ENCODE results near the gene POU6F2. TPM values are rescaled to one million over a fixed set of nuclear protein-coding genes. Genes with fewer than 3 reads are reported as not detected.
"Not testable (repeated sequence)": the region's sequence is repeated elsewhere in the genome, so short reads cannot be mapped to it uniquely, and the experiment has no call there.

POU6F2 gene
- total RNA-seq, 1 donor from 2014 or later, result 0.04 TPM

DNA sequence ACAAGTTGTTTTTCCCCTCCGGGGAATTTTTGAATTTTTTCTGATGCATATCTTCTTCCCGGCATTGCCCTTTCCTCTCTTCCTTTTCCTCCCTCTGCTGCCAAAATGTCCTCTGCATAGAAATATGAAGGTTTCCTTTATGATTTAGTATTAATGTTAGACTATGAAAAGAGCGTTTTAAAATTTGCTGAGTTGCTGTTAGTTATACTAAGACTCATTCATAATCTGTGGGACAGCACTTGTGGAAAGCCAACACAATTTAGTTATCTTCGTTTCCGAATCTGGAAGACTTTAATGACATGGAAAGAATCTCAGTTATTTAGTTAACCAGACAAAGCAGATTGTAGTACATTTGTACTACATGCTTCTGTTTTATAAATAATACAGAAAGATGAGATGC is 25.0 kb downstream of the POU6F2 start:
- DNase-seq (ENCODE audit: low read depth), result no peak
- TF ChIP-seq, protein P1, sequence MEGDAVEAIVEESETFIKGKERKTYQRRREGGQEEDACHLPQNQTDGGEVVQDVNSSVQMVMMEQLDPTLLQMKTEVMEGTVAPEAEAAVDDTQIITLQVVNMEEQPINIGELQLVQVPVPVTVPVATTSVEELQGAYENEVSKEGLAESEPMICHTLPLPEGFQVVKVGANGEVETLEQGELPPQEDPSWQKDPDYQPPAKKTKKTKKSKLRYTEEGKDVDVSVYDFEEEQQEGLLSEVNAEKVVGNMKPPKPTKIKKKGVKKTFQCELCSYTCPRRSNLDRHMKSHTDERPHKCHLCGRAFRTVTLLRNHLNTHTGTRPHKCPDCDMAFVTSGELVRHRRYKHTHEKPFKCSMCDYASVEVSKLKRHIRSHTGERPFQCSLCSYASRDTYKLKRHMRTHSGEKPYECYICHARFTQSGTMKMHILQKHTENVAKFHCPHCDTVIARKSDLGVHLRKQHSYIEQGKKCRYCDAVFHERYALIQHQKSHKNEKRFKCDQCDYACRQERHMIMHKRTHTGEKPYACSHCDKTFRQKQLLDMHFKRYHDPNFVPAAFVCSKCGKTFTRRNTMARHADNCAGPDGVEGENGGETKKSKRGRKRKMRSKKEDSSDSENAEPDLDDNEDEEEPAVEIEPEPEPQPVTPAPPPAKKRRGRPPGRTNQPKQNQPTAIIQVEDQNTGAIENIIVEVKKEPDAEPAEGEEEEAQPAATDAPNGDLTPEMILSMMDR (IDR thresholded peaks at IDR 0.05; ENCODE audit: insufficient read depth, low read length, poor library complexity, severe bottlenecking), result no peak

DNA sequence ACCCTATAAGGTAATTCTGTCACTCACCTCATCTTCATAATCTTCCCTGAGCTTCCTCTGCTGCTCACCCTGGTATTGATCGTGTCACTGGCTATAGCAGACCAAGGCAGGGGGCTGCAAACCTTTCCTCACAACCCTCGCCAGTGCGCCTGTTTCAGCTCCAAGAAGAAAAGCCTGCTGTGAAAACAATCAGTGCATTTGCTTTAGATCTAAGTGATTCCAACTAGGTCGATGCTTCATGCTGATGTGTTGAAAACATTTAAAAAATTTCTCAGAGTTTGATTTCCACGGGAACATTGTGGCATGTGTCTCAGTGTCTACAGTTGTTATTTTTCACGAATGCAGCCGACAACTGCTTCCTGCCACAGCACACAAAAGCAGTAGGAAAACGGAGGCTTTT is 27.3 kb downstream of the POU6F2 start:
- Histone ChIP-seq H3K36me3 (ENCODE audit: control insufficient read depth, insufficient read depth, low read length) (no peaks in the 10 kb centered on the region), H3K4me3 (ENCODE audit: low read depth, low read length) (no peak overlapping the region), H3K27me3 (ENCODE audit: control insufficient read depth, insufficient read depth, low read length) (no peaks in the 10 kb centered on the region)
- TF ChIP-seq, protein P1 (IDR thresholded peaks at IDR 0.05; ENCODE audit: insufficient read depth, low read length, poor library complexity, severe bottlenecking), result no peak
- no peak for DNase-seq (ENCODE audit: low read depth)

More for the DNA sequence above, 25.0 kb downstream of the POU6F2 start:
- no peaks in the 10 kb centered on the region for H3K36me3 ChIP-seq (ENCODE audit: control insufficient read depth, insufficient read depth, low read length)
- H3K4me3 ChIP-seq (ENCODE audit: low read depth, low read length), result no peak overlapping the region
- H3K27me3 ChIP-seq (ENCODE audit: control insufficient read depth, insufficient read depth, low read length), result no peaks in the 10 kb centered on the region

DNA sequence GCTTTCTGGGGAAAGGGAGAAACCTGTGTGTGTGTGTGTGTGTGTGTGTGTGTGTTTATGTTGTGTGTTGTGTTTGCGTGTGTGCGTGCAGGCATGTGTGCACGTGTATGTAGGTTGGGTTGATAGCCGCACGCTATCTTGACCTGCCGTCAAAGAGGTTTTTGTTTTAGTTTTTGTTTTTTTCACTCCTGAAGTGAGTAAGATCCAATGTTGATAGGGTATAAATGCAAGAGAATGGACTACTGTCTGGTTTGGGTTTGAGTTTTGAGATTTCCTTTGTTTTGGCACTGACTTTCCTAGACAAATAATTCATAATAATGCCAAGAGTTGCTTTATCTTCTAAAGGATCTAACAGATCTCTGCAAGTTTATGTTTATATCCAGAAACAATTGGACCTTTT is 27.8 kb downstream of the POU6F2 start:
- no peak for DNase-seq (ENCODE audit: low read depth)
- TF ChIP-seq, protein P1 (IDR thresholded peaks at IDR 0.05; ENCODE audit: insufficient read depth, low read length, poor library complexity, severe bottlenecking), result no peak
- H3K27me3 ChIP-seq (ENCODE audit: control insufficient read depth, insufficient read depth, low read length), result no peaks in the 10 kb centered on the region
- H3K4me3 ChIP-seq (ENCODE audit: low read depth, low read length), result no peak overlapping the region
- H3K36me3 ChIP-seq (ENCODE audit: control insufficient read depth, insufficient read depth, low read length), result no peaks in the 10 kb centered on the region

DNA sequence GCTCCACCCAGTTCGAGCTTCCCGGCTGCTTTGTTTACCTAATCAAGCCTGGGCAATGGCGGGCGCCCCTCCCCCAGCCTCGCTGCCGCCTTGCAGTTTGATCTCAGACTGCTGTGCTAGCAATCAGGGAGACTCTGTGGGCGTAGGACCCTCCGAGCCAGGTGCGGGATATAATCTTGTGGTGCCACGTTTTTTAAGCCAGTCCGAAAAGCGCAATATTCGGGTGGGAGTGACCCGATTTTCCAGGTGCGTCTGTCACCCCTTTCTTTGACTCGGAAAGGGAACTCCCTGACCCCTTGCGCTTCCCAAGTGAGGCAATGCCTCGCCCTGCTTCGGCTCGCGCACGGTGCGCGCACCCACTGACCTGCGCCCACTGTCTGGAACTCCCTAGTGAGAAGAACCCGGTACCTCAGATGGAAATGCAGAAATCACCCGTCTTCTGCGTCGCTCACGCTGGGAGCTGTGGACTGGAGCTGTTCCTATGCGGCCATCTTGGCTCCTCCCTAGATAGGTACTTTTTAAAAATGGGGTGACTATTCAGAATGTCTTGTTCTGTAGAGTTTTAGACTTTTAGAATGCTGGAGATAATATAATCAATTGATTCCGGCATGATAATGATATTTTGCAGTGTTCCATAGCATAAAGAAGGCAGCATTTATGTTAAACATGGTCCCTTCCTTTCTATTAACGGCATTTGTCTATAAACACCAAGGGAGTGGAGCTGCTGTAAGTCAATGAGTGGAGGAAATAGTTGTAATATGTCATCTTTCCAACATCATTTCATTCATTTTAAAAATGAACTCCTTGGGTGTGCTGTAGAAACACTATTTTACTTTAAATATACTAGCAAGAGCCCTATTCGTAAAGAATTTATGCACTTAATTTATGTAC is 35.6 kb downstream of the POU6F2 start:
- not testable (repeated sequence) for H3K4me3 ChIP-seq (ENCODE audit: low read depth, low read length); H3K36me3 ChIP-seq (ENCODE audit: control insufficient read depth, insufficient read depth, low read length); H3K27me3 ChIP-seq (ENCODE audit: control insufficient read depth, insufficient read depth, low read length); DNase-seq (ENCODE audit: low read depth)

DNA sequence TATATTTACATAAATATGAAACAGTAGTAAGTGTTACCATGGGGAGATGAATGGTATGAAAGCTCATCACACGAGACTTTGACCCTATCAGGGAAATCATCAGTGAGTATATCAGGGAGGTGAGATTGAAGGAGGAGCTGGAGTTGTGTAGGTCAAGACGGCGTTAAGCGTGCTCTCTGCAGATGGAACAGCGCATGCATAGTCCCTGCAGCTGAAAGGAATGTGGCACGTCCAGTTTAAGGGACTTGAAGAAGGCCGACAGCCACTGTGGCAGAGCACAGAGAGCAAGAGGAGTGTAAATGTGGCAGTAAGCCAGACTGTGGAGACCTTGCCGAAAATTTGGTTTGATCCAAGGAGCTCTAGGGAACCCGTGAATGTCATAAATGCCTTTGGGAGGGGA is 38.9 kb downstream of the POU6F2 start:
- TF ChIP-seq, protein P1 (IDR thresholded peaks at IDR 0.05; ENCODE audit: insufficient read depth, low read length, poor library complexity, severe bottlenecking), result no peak
- H3K4me3 ChIP-seq (ENCODE audit: low read depth, low read length), result no peak overlapping the region
- no peak for DNase-seq (ENCODE audit: low read depth)
- no peaks in the 10 kb centered on the region for H3K36me3 ChIP-seq (ENCODE audit: control insufficient read depth, insufficient read depth, low read length)
- H3K27me3 ChIP-seq (ENCODE audit: control insufficient read depth, insufficient read depth, low read length), result no peaks in the 10 kb centered on the region

DNA sequence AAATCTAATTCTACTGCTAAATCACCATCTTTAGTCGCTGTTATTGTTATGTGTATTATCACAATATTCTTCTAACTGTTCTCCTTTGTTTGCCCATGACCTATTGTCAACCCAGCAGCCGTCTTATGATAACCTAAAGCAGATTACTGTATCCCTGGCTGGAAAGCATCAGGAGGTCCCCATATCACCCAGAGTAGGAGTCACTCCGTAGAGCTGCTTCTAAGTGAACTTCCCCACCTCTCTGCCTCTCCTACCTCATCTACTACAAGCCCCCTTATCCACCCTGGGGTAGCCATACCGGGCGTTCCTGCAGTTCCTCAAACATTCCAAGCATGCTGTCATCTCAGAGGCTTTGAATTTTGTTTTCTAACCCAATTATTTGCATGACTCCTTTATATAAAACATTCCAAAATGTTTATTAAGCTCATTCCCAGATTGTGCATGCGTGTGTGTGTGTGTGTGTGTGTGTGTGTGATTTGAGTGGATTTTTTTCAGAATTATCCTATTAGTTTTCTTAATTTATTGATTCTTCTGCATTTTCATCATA is 39.7 kb downstream of the POU6F2 start:
- DNase-seq (ENCODE audit: low read depth), result no peak
- TF ChIP-seq, protein P1 (IDR thresholded peaks at IDR 0.05; ENCODE audit: insufficient read depth, low read length, poor library complexity, severe bottlenecking), result no peak
- Histone ChIP-seq H3K4me3 (ENCODE audit: low read depth, low read length) (no peak overlapping the region), H3K36me3 (ENCODE audit: control insufficient read depth, insufficient read depth, low read length) (no peaks in the 10 kb centered on the region), H3K27me3 (ENCODE audit: control insufficient read depth, insufficient read depth, low read length) (no peaks in the 10 kb centered on the region)
